GM11168 (cell line): ENCODE results near the gene NOC3L.
"Not testable (repeated sequence)": the region's sequence is repeated elsewhere in the genome, so short reads cannot be mapped to it uniquely, and the experiment has no call there.

Experiments
- in situ Hi-C: fragments of 300-500 bp; cut with MboI; formaldehyde crosslinking; loops from one replicate; pipeline ENCODE4 v1.12.0; 2022; ENCODE audit warnings: low sequenced_read_pairs; ENCODE audit not compliant: unreplicated experiment

Gene NOC3L

DNA sequence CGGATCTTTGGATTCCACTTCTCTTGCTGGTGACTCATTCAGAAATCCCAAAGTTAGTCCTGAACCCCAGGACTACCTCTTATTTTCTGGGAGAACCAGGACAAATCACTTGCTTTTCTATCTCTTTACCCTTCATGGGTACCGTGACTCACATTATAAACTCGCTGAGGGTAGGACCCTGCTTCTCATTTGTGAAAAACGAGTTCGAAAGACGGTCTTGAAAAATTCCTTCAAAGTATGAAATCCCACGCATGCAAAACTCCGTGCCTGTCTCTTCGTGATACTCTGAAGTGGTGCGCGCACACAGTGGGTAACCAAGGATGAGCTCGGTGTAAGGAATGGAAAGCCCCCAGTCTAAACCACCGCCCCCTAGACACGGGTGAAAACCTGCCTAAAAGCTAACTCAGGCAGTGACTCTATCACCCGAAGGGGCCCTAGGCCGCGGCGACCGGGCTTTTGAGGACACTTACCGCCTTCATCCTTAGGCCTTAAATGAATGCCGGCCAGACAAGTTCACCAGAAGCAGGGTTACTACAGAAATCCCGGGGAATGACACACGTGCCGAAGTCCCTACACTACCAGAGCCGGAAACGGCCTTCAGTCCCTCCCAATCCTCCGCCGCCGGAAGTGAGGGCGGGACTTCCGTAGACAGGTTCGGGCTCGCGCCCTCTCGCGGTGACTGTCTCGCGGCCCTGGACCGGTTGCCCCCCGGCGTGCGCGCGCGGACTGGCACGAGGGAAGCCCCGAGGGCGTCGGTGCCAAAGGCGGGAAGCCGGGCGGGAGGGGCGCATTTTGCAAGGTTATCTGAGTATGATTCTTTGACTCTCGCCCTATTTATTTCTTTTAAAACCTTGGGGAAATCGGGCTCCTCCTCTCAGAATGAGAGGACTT lies at the start of gene NOC3L:
NOC3L (minus strand) TSS at position 580 of the 891 bp plus-strand sequence; CDS start at position 479, 101 bp downstream.
- in situ Hi-C loops = no loop called here

DNA sequence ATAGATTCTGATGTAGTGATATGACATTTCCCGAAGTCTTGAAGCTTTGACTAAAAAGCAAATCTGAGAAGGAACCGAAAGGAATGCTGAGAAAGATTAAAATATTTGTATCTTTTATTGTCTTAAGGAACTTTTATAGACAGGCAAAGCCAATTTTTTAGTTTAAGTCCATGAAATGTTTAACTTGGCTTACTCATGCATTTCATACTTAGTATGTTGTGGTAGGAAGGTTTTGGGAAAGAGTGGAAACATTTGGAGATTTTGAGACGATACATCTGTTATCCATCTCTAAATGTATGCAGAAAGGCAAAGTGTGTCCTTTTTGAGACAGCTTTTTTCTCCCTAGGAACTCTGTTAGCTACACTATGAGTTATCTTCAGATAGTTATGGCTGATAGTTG lies 49.7 kb upstream of the NOC3L start:
- in situ Hi-C loops = no loop called here

DNA sequence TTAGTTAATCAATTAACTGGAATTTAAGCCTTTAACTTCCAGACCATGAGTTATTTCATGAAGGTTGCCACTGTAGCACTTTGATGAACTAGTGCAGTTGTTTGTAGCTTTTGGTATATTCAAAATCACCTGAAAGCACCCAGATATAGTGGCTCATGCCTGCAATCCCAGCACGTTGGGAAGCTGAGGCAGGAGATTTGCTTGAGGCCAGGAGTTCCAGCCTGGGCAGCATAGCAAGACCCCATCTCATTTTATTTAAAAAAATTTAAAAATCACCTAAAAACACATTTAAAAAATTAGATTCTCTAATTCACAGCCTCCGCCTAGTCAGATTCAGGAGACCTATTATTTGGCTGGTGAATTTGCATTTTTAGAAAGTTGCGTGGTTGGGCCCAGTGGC lies 48.6 kb upstream of the NOC3L start:
- in situ Hi-C loops = no loop called here

- in situ Hi-C loops = no loop called here
Observed at GRCh38 chr10:94409021-94409657, 46.4 kb upstream of the NOC3L start.

- in situ Hi-C loops = no loop called here
Observed at GRCh38 chr10:94407668-94408067, 44.9 kb upstream of the NOC3L start.

- in situ Hi-C loops = no loop called here
Observed at GRCh38 chr10:94405406-94405805, 42.7 kb upstream of the NOC3L start.

- in situ Hi-C loops = no loop called here
Observed at GRCh38 chr10:94403380-94404213, 40.9 kb upstream of the NOC3L start.

- in situ Hi-C loops = no loop called here
Observed at GRCh38 chr10:94402843-94403379, 40.2 kb upstream of the NOC3L start.

- in situ Hi-C loops = no loop called here
Observed at GRCh38 chr10:94402204-94402842, 39.6 kb upstream of the NOC3L start, which contains the start of gene TBC1D12. Gene TBC1D12 (plus strand): TSS chr10:94402541. CDS start chr10:94402614, 73 bp downstream.

GRCh38 chr10:94398762-94399161 lies 36.0 kb upstream of the NOC3L start:
- in situ Hi-C loops = no loop called here

DNA sequence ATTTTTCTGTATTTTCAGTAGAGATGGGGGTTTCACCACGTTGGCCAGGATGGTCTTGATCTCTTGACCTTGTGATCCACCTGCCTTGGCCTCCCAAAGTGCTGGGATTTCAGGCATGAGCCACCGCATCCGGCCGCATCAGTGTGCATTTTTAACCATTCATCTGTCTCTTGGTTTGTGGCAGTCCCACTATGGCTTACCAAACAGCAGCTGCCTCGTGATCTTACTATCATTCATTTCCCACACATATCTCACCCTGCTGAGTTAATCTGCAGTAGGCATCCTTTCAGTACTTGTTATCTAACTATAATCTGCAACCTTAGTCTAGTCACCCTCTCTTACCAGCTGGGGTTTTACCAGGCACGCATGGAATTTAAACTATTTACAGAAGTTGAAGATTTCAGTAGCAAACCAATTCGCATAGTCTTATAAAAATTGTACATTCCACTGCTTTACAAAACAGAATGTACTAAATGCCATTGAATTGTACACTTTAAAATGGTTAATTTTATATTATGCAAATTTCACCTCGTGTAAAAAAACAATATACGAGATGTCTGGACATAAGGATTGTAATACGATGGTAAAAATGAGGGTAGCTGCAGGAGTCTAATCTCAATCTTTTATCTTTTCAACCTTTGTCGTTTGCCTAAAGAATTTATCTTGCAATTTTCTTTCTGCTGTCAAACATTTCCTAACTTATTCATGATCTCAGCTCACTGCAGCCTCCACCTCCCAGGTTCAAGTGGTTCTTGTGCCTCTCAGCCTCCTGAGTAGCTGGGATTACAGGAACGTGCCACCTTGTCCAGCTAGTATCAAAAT lies 35.0 kb upstream of the NOC3L start:
- in situ Hi-C loops = no loop called here

DNA sequence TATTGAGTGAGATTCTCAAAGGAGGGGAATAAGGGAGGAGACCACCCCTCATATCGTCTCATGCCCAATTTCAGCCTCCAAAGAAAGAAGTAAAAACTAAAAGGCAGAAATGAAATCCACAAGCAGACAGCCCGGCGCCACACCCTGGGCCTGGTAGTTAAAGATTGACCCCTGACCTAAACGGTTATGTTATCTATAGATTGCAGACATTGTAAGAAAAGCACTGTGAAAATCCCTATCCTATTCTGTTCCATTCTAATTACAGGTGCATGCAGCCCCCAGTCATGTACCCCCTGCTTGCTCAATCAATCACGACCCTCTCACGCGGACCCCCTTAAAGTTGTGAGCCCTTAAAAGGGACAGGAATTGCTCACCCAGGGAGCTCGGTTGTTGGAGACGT lies 29.4 kb upstream of the NOC3L start:
- in situ Hi-C loops = not testable (repeated sequence)

- in situ Hi-C loops = not testable (repeated sequence)
Observed at GRCh38 chr10:94385733-94386132, 23.0 kb upstream of the NOC3L start.

GRCh38 chr10:94383530-94383929 lies 20.8 kb upstream of the NOC3L start:
- in situ Hi-C loops = no loop called here

GRCh38 chr10:94376865-94377264 lies 14.1 kb upstream of the NOC3L start:
- in situ Hi-C loops = no loop called here

DNA sequence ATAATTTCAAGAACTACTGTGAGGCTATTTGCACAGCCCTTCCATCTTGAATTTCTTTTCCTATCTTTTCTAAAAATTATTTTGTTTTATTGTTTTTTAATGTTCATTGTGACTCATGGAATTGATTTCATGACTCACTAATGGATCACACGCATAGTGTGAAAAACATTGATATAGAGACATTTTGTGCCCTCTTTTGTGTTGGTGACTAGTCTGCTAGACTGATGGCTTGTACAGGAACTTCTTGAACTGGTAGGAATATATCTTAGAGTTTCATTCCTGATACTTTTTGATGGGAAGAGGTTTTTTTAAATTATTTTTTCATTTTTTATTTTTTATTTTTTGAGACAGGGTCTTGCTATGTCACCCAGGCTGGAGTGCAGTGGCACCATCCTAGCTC lies 12.6 kb upstream of the NOC3L start:
- in situ Hi-C loops = no loop called here

- in situ Hi-C loops = no loop called here
Observed at GRCh38 chr10:94370501-94370900, 7.8 kb upstream of the NOC3L start.

GRCh38 chr10:94366382-94366781 lies 3.6 kb upstream of the NOC3L start:
- in situ Hi-C loops = no loop called here

DNA sequence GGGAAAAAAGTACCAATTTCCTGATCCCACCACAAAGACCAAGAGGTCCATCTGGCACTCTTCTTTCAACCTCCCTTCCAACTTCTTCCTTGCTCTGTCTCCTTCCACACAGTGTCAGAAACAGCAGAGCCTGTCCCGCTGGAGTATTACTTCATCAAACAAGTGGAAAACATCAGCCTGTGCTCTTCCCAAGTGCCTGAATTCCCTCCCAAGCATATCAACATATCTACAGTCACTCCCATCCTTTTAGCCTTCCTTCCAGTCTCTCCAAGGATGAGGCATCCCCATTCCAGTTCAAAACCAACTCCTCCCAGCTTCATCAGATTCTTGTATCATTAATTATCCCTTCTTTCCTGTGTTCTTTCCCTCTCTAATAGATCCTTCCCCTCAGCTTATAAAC lies 1.7 kb upstream of the NOC3L start:
- in situ Hi-C loops = no loop called here
